HG03175 (cell line): ENCODE results near the gene ZNF687.
"Not testable (repeated sequence)": the region's sequence is repeated elsewhere in the genome, so short reads cannot be mapped to it uniquely, and the experiment has no call there.

Experiments used
- ATAC-seq: cut with Tn5 transposase; IDR thresholded peaks from one replicate; pipeline ENCODE4 v1.9.1; 2021; ENCODE audit warnings: mild to moderate bottlenecking, moderate library complexity; ENCODE audit not compliant: unreplicated experiment

ZNF687 gene

DNA sequence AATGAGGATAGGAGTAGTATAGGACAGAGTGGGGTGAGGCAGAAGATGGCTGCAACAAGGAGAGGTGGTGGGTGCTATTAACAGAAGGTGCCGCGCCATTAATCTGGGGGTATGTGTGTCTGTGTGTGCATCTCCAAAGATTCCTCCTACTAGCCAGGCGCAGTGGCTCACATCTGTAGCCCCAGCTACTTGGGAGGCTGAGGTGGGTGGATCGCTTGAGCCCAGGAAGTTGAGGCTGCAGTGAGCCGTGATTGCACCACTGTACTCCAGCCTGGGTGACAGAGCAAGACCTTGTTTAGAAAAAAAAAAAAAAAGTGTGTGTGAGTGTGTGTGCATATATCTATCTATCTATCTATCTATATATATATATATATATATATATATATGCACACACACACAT, 6.8 kb upstream of the ZNF687 start:
- not testable (repeated sequence) for ATAC-seq

GRCh38 chr1:151277249-151277648, 4.8 kb upstream of the ZNF687 start:
- no peak for ATAC-seq

- ATAC-seq, result peak; percentile 45
These were observed 702 bp upstream of the ZNF687 start for GRCh38 chr1:151281225-151281968.

DNA sequence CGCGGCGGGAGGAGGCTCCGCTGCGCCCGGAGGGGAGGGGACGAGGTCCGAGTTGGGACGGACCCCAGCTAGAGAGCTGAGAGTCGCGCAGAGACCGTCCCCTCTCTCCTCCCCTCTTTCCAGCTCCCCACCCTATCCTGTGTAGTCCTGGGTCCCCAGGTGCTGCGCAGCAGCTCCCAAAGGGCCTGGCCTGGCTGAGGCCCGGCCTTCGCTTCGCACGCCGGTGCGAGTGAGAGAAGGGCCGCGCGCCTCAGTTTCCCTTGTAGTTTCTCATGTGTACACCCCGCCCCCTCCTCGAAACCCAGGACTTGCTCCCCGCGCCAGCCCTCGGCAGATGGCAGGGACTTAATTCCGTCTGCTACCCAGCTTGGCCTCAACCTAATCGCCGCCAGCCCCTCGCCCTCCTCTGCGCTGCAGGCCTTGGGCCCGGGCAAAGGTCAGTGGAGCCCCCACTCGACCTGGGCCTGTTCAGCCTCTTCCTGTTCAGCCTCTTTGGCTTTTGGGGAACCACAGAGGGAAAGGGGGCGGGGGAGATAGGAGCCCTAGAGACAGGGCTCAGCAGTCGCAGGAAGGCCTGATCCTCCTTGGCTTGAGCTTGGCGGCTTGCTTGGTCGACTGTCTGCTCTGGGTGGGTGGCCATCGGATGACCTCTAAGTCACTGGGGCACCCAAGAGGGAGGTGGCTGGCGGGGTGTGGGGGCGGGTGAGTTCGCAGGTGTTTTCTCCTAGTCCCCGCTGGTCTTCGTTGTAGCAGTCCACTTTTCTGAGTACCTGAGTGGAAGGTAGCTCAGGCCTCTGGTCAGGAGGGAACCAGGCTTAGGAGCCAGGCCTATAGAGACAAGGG, 1.0 kb downstream of the ZNF687 start:
- ATAC-seq, result no peak

GRCh38 chr1:151284013-151284577, 2.0 kb downstream of the ZNF687 start:
- no peak for ATAC-seq

- no peak for ATAC-seq
These were observed 4.7 kb downstream of the ZNF687 start for GRCh38 chr1:151286619-151287340.

GRCh38 chr1:151287341-151287699, 5.2 kb downstream of the ZNF687 start:
- ATAC-seq, result no peak

DNA sequence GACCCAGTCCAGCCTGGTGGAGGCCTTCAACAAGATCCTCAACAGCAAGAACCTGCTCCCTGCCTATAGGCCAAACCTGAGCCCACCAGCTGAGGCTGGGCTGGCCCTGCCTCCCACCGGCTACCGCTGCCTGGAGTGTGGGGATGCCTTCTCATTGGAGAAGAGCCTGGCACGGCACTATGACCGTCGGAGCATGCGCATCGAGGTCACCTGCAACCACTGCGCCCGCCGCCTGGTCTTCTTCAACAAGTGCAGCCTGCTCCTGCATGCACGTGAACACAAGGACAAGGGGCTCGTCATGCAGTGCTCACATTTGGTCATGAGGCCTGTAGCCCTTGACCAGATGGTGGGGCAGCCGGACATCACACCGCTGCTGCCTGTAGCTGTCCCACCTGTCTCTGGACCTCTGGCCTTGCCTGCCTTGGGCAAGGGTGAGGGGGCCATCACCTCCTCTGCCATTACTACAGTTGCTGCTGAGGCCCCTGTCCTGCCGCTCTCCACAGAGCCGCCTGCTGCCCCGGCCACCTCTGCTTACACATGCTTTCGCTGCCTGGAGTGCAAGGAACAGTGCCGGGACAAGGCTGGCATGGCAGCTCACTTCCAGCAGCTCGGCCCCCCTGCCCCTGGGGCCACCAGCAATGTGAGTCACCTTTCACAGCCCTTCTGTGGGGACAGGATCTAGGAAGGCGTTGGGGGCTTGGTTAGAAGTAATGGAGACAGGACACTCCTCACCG, 5.8 kb downstream of the ZNF687 start:
- ATAC-seq, result no peak

DNA sequence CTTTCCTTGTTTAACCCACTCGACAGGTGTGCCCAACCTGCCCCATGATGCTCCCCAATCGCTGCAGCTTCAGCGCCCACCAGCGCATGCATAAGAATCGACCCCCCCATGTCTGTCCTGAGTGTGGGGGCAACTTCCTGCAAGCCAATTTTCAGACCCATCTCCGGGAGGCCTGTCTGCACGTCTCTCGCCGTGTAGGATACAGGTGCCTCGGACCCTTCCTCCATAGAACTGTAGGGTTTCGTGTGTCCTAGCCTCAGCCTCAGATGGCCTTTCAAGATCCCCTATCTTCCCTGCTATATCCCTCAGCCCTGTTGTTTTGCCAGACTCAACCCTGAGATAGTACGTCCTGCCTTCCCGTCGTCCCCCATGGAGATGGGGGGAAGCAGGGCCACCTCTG, 6.4 kb downstream of the ZNF687 start:
- no peak for ATAC-seq

DNA sequence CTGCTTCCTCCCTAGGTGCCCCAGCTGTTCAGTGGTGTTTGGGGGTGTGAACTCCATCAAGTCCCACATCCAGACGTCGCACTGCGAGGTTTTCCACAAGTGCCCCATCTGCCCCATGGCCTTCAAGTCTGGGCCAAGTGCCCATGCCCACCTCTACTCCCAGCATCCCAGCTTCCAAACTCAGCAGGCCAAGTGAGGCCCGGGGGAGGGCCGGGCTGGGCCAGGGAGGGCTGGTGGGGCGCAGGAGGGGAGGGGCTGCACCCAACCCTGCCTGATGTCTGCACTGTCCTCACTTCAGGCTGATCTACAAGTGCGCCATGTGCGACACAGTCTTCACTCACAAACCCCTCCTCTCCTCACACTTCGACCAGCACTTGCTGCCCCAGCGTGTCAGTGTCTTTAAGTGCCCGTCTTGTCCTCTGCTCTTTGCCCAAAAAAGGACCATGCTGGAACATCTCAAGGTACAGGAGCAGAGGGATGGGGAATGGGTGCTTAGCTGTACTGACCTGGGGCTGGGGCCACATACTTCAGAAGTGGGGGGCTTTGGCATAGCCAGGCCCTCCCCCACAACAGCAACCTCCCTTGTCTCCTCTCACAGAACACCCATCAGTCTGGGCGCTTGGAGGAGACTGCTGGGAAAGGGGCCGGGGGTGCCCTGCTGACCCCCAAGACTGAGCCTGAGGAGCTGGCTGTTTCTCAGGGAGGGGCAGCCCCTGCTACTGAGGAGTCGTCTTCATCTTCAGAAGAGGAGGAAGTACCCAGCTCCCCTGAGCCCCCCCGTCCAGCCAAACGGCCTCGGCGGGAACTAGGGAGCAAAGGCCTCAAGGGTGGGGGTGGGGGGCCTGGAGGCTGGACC, 7.2 kb downstream of the ZNF687 start:
- ATAC-seq, result no peak

- no peak for ATAC-seq
These were observed 8.1 kb downstream of the ZNF687 start for GRCh38 chr1:151289991-151290708.

DNA sequence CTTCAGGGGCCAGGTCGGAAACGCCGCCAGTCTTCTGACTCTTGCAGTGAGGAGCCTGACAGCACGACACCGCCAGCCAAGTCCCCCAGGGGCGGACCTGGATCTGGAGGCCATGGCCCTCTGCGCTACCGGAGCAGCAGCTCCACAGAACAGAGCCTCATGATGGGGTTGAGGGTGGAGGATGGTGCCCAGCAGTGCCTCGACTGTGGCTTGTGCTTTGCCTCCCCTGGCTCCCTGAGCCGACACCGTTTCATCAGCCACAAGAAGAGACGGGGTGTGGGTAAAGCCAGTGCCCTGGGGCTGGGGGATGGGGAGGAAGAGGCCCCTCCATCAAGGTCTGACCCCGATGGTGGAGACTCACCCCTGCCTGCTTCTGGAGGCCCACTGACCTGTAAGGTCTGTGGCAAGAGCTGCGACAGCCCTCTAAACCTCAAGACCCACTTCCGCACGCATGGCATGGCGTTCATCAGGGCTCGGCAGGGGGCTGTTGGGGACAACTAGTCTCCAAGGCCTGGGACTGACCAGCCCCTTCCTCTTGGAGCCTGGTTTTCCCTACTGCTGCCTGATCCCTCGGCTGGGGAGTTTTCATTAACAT, 8.7 kb downstream of the ZNF687 start:
- ATAC-seq, result no peak

- no peak for ATAC-seq
These were observed 10.3 kb downstream of the ZNF687 start for GRCh38 chr1:151292207-151293030.

GRCh38 chr1:151293093-151293492, 11.0 kb downstream of the ZNF687 start:
- no peak for ATAC-seq

GRCh38 chr1:151294742-151295462, 12.8 kb downstream of the ZNF687 start:
- no peak for ATAC-seq

DNA sequence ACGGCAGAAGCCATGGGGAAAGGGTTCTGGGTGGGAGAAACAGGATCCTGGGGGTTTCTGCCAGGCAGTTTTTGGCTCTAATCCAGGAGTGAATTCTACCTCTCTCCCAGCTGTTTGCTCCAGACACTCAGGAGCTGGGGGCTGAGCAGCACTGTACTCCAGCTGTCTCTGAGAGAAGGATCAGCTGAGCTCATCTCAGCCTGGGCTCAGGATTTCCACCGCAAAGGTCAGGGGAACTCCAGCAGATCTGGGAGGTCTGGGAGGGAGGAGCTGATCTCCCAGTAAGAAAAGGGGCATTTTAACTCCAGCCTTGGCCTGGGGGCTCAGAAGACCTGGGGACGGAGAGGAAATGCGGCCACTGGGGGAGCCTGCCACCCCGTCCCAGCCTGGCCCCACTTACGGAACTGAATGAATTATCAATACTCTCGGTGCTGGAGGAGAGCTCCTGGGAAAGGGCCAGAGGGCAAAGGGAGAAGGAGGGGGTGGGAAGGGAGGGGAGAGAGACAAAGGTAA, 27.8 kb downstream of the ZNF687 start:
- no peak for ATAC-seq

DNA sequence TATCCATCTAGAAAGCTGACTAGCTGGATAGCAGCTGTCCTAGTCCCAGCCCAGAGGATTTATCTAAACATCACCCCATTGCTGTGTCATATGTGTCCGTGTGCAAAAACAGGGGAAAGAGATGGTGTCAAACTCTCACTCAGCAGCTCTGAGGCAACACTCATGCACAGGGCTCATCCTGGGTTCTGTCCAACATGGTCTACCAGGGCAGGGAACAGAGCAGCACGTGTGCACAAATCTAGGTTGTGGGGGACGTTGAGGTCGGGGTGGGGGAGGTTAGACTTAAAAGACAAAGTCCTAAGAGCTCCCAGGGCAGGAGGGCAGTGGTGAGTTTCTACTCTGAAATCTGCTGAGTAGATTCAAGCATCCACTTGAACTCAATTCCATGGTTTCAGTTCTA, 28.9 kb downstream of the ZNF687 start:
- no peak for ATAC-seq
